GM12878 (cell line): ENCODE data around the gene PRDM2. TPM values are rescaled to one million over a fixed set of nuclear protein-coding genes. Genes with fewer than 3 reads are reported as not detected.

Experiments used
- ATAC-seq: fragments of 200-7000 bp; cut with Tn5 transposase; 3 replicates; pipeline ENCODE4 v1.9.1; 2020; ENCODE audit warnings: mild to moderate bottlenecking, moderate library complexity
- BruUV-seq: library from RNA; stranded (reverse); fragments of 400-500 nt; replicated peaks from 2 replicates; lab custom pipeline; 2021; lab: Mats Ljungman, UMichigan
- CTCF ChIA-PET: fragments of 300-600 bp; sonication (Branson Sonifier 250); formaldehyde crosslinking; extraction: SDS; loops from one replicate; lab custom pipeline; 2021; ENCODE audit warnings: inconsistent platforms; lab: Yijun Ruan, JAX
- POLR2A ChIA-PET: fragments of 350-600 bp; formaldehyde crosslinking; extraction: SDS; loops from one replicate; lab custom pipeline; 2021; ENCODE audit warnings: inconsistent platforms; lab: Charles Lee
- RAD21 ChIA-PET: fragments of 300-600 bp; sonication (Branson Sonifier 250); formaldehyde crosslinking; loops from one replicate; lab custom pipeline; 2023; ENCODE audit warnings: antibody characterized with exemption; ENCODE audit not compliant: unreplicated experiment; lab: Charles Lee
- SMC1A ChIA-PET: fragments of 300-600 bp; sonication (Branson Sonifier 250); formaldehyde crosslinking; loops from one replicate; lab custom pipeline; 2023; ENCODE audit not compliant: unreplicated experiment, uncharacterized antibody; lab: Charles Lee
- DNase-seq: peaks from one replicate; pipeline ENCODE4 v3.0.0-alpha.2; 2011; ENCODE audit warnings: low read depth, low spot score
- FAIRE-seq: peaks from 3 replicates; lab custom pipeline; 2011; peaks lifted over from hg19 to GRCh38; lab: Jason Lieb, UNC
- H2AFZ ChIP-seq: 2 replicates; pipeline ENCODE4 v1.6.0; 2011; ENCODE audit warnings: low read depth, low read length, control low read depth; ENCODE audit not compliant: control insufficient read depth
- H3K27ac ChIP-seq: 2 replicates; pipeline ENCODE4 v1.5.1; 2011; ENCODE audit warnings: control low read depth; ENCODE audit not compliant: control insufficient read depth, insufficient read depth
- H3K27me3 ChIP-seq, 2 experiments: replicated peaks in 1 of 2; 2 replicates each; pipeline versions ENCODE4 v1.6.0 to v1.6.1; 2011; ENCODE audit warnings: low read length in 1 of 2; ENCODE audit not compliant: control insufficient read depth in 2 of 2, insufficient read depth in 2 of 2
- H3K36me3 ChIP-seq, 2 experiments: 2 replicates each; pipeline ENCODE4 v1.5.1; 2011; ENCODE audit warnings: low read length in 1 of 2; ENCODE audit not compliant: control insufficient read depth in 2 of 2, insufficient read depth in 2 of 2
- H3K4me1 ChIP-seq: 2 replicates; pipeline ENCODE4 v1.6.1; 2011; ENCODE audit warnings: mild to moderate bottlenecking, low read length, moderate library complexity, mixed read lengths; ENCODE audit not compliant: control insufficient read depth, insufficient read depth
- H3K4me2 ChIP-seq: 2 replicates; pipeline ENCODE4 v1.6.0; 2011; ENCODE audit warnings: control low read depth; ENCODE audit not compliant: control insufficient read depth, insufficient read depth
- H3K4me3 ChIP-seq: fragments of 200-600 bp; sonication (generic); 2 replicates; pipeline ENCODE4 v1.5.1; 2016
- H3K79me2 ChIP-seq: 2 replicates; pipeline ENCODE4 v1.6.0; 2011; ENCODE audit warnings: low read length; ENCODE audit not compliant: control insufficient read depth, insufficient read depth
- H3K9ac ChIP-seq: 2 replicates; pipeline ENCODE4 v1.8.0; 2011; ENCODE audit warnings: low read length, control low read depth, mixed read lengths; ENCODE audit not compliant: control insufficient read depth, insufficient read depth
- H3K9me3 ChIP-seq: replicated peaks from 3 replicates; pipeline ENCODE4 v1.5.1; 2011; ENCODE audit warnings: mild to moderate bottlenecking, low read length; ENCODE audit not compliant: control insufficient read depth, insufficient read depth
- H4K20me1 ChIP-seq: 2 replicates; pipeline ENCODE4 v1.6.0; 2011; ENCODE audit not compliant: control insufficient read depth, insufficient read depth
- BMI1 ChIP-seq: fragments of 450-650 bp; IDR thresholded peaks from 2 replicates; pipeline ENCODE4 v1.6.1; 2016; ENCODE audit warnings: mild to moderate bottlenecking, moderate library complexity, borderline replicate concordance
- CBFB ChIP-seq: IDR thresholded peaks from 2 replicates; pipeline ENCODE4 v1.6.1; 2016; ENCODE audit warnings: antibody characterized with exemption, low read depth
- GABPA ChIP-seq: IDR thresholded peaks from 2 replicates; pipeline ENCODE4 v1.6.1; 2014; ENCODE audit warnings: antibody characterized with exemption, low read depth, mild to moderate bottlenecking, inconsistent platforms
- MEF2A ChIP-seq: IDR thresholded peaks from 2 replicates; pipeline ENCODE4 v1.6.1; 2011; ENCODE audit warnings: low read depth, mild to moderate bottlenecking, low read length, moderate library complexity; ENCODE audit not compliant: insufficient read depth
- MTA2 ChIP-seq: fragments of 450-650 bp; IDR thresholded peaks from 2 replicates; pipeline ENCODE4 v1.6.1; 2016; ENCODE audit warnings: low read depth, mild to moderate bottlenecking, moderate library complexity
- RBBP5 ChIP-seq: fragments of 200-600 bp; sonication (generic); conservative IDR thresholded peaks from 2 replicates; pipeline ENCODE4 v1.6.1; 2016
- RELA ChIP-seq: fragments of 450-650 bp; IDR thresholded peaks from 2 replicates; pipeline ENCODE4 v1.8.0; 2014; ENCODE audit warnings: borderline replicate concordance; ENCODE audit not compliant: partially characterized antibody
- STAT3 ChIP-seq: IDR thresholded peaks from 2 replicates; pipeline ENCODE4 v1.6.1; 2011; ENCODE audit warnings: low read depth, low read length, improper control_type of control experiment
- TCF7 ChIP-seq: IDR thresholded peaks from 2 replicates; pipeline ENCODE4 v1.6.1; 2014; ENCODE audit warnings: antibody characterized with exemption, borderline replicate concordance
- ZNF217 ChIP-seq: fragments of 450-650 bp; IDR thresholded peaks from 2 replicates; pipeline ENCODE4 v1.6.1; 2017; ENCODE audit warnings: antibody characterized with exemption, mild to moderate bottlenecking
- ZNF24 ChIP-seq: fragments of 450-650 bp; IDR thresholded peaks from 2 replicates; pipeline ENCODE4 v1.6.1; 2017; ENCODE audit warnings: antibody characterized with exemption, mild to moderate bottlenecking
- ZZZ3 ChIP-seq: IDR thresholded peaks from 2 replicates; pipeline ENCODE4 v1.6.1; 2011; ENCODE audit warnings: low read depth; ENCODE audit not compliant: control insufficient read depth, insufficient read length
- WGBS: methylation state at CpG from one replicate; pipeline ENCODE4 v1.1.6; 2016; ENCODE audit warnings: low lambda C conversion rate; ENCODE audit not compliant: insufficient replicate concordance, insufficient coverage; ENCODE audit errors: missing lambda C conversion rate; 5-methylcytosine and 5-hydroxymethylcytosine counted together
- in situ Hi-C: fragments of 300-500 bp; cut with MboI; formaldehyde crosslinking; loops from 9 replicates; pipeline ENCODE4 v1.14.3; 2018; ENCODE audit warnings: mixed read lengths
- intact Hi-C: fragments of 100-400 bp; cut with micrococcal nuclease; formaldehyde crosslinking; loops from one replicate; pipeline ENCODE4 v1.14.2; 2022; ENCODE audit not compliant: unreplicated experiment
- polyA plus RNA-seq, 11 experiments: library from polyadenylated mRNA; depleted of rRNA in 4 of 11; unstranded in 6 of 11; stranded (reverse) in 5 of 11; fragments of >200 nt; fragmentation: Nextera tagmentation in 4 of 11; fragmentation: Illumina TruSeq in 1 of 11; extraction: Ambion mirVana in 4 of 11; extraction: Trizol in 1 of 11; gene quantifications; 1 replicate in 1 of 11; 2 replicates in 10 of 11; pipeline versions ENCODE4 v1.2.1 to v1.2.3, GENCODE V29; 2011 to 2016; ENCODE audit warnings: inconsistent platforms in 2 of 11, missing spikeins in 2 of 11, low read depth in 1 of 11
- total RNA-seq, 4 experiments: library from RNA; depleted of rRNA in 3 of 4; stranded (reverse); fragments of >200 nt in 3 of 4; fragmentation: Illumina TruSeq in 1 of 4; extraction: Trizol in 1 of 4; gene quantifications; 2 replicates each; pipeline versions ENCODE4 v1.2.1 to v1.2.3, GENCODE V29; 2013 to 2021
- TF ChIP-seq, protein P1 (sequence below): fragments of 150-350 bp; IDR thresholded peaks from 2 replicates; pipeline ENCODE4 v1.6.1; 2016; ENCODE audit warnings: low read depth, low read length
- TF ChIP-seq, protein P2 (sequence below): IDR thresholded peaks from 2 replicates; pipeline ENCODE4 v1.6.1; 2011; ENCODE audit warnings: low read depth, mild to moderate bottlenecking, low read length, moderate library complexity, borderline replicate concordance; ENCODE audit errors: extremely low read depth

The PRDM2 gene
- total and polyA plus RNA-seq, 10 of the 15 experiments (the other 5 are each of a cell fraction or from before 2014, with no cell fraction given) = 8.4 to 45.1 (median 23.5) TPM

DNA sequence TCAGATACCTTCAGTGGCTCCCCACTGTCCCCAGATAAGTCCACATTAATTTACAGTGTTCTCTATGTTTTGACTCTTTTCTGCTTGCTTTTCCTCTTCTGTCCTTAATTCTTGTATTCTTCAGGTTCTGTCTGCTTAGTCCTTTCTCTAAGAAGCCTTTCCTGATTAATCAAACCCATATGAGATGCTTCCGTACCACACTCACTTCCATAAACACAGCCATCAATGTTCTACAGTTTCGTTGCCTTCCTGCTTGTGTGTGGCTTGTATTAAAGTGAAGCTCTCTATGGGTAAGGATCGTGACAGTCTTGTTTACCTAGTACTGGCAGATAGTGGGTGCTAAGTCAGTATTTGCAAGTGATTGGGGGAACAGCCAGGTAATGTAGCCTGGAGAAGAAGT is 75.9 kb downstream of the PRDM2 start (continued):
- TF ChIP-seq, protein P1, sequence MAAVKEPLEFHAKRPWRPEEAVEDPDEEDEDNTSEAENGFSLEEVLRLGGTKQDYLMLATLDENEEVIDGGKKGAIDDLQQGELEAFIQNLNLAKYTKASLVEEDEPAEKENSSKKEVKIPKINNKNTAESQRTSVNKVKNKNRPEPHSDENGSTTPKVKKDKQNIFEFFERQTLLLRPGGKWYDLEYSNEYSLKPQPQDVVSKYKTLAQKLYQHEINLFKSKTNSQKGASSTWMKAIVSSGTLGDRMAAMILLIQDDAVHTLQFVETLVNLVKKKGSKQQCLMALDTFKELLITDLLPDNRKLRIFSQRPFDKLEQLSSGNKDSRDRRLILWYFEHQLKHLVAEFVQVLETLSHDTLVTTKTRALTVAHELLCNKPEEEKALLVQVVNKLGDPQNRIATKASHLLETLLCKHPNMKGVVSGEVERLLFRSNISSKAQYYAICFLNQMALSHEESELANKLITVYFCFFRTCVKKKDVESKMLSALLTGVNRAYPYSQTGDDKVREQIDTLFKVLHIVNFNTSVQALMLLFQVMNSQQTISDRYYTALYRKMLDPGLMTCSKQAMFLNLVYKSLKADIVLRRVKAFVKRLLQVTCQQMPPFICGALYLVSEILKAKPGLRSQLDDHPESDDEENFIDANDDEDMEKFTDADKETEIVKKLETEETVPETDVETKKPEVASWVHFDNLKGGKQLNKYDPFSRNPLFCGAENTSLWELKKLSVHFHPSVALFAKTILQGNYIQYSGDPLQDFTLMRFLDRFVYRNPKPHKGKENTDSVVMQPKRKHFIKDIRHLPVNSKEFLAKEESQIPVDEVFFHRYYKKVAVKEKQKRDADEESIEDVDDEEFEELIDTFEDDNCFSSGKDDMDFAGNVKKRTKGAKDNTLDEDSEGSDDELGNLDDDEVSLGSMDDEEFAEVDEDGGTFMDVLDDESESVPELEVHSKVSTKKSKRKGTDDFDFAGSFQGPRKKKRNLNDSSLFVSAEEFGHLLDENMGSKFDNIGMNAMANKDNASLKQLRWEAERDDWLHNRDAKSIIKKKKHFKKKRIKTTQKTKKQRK = no peak
- TF ChIP-seq MEF2A = no peak
- TF ChIP-seq MTA2 = no peak
- TF ChIP-seq, protein P2, sequence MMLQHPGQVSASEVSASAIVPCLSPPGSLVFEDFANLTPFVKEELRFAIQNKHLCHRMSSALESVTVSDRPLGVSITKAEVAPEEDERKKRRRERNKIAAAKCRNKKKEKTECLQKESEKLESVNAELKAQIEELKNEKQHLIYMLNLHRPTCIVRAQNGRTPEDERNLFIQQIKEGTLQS = no peak
- no peak for TF ChIP-seq STAT3
- TF ChIP-seq RBBP5 = no peak
- no peak for TF ChIP-seq ZNF24
- TF ChIP-seq BMI1 = no peak

GRCh38 chr1:13778431-13778830 is 78.4 kb downstream of the PRDM2 start:
- FAIRE-seq = no peak
- ChIA-PET RAD21 (no interaction called here), CTCF (no interaction called here), POLR2A (no interaction called here), SMC1A (interaction anchor here (0.6 kb wide), 1 partner anchor 14 kb away, joined by 3 read pairs; no protein-coding TSS in a partner anchor)
- Histone ChIP-seq H3K27ac (no peak overlapping the region), H3K27me3 (no peaks in the 10 kb centered on the region), H3K9me3 (no peaks in the 10 kb centered on the region), H4K20me1 (peaks cover 4% of the 10 kb centered on the region; the same call in 1 of the 2 replicates), H3K79me2 (peaks cover 10% of the 10 kb centered on the region), H3K4me1 (no peaks in the 10 kb centered on the region), H3K9ac (no peak overlapping the region), H3K4me2 (no peak overlapping the region), H3K36me3 (peaks cover 40 to 53% of the 10 kb centered on the region in 2 experiments), H3K4me3 (no peak overlapping the region), H2AFZ (no peak overlapping the region)
- ATAC-seq = no peak
- BruUV-seq = no TSS peak
- TF ChIP-seq GABPA (no peak), STAT3 (no peak), RELA (no peak), CBFB (no peak), TCF7 (no peak), ZNF217 (no peak), ZZZ3 (no peak)
- in situ Hi-C loops (no loop called here), intact Hi-C loops (no loop called here)
- 100% methylated on average over 7 of the region's 7 CpGs for WGBS
- no peak for DNase-seq
